Measurements from ENCODE around the gene ELAVL3.

- TF ChIP-seq SPI1 (IDR thresholded peaks at IDR 0.05; ENCODE audit: low read depth, low read length) (no peak), POU2F2 (IDR thresholded peaks at IDR 0.05; ENCODE audit: low read depth, low read length) (no peak), POLR2AphosphoS5 (IDR thresholded peaks at IDR 0.05; ENCODE audit: low read depth, low read length) (no peak), POLR2A (IDR thresholded peaks at IDR 0.05; ENCODE audit: low read depth, low read length) (no peak), TAF1 (IDR thresholded peaks at IDR 0.05; ENCODE audit: low read depth, low read length) (no peak)
These were observed 38.3 kb upstream of the ELAVL3 start for GRCh38 chr19:11519138-11519537.

Data from GM12891 (cell line).